GM12801 (cell line): ENCODE data around the gene SH3BP5L.

Experiments
- TF ChIP-seq, protein P1 (sequence below): IDR thresholded peaks from one replicate; pipeline ENCODE4 v1.5.1; 2011; ENCODE audit warnings: control low read depth; ENCODE audit not compliant: insufficient read length; ENCODE audit errors: extremely low read depth

Gene SH3BP5L

DNA sequence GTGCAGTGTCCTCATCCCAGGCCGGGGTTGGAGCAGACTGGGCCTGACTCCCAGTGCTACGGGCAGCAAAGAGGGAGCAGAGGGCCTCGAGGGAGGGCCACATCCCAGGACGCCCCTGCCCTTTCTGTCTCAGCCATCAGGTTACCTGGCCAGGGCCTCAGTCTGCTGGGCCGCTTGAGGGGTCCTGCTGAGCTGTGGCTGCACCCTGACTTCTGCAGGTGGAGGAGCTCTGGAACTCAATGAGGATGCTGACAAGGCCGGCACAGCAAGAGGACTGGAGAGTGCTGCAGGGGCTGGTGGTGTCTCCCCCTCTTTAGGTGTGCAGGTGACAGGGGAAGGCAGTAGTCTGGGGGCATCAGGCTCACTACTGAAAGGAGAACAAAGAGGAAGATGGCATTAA, 29.9 kb upstream of the SH3BP5L start:
- TF ChIP-seq, protein P1, sequence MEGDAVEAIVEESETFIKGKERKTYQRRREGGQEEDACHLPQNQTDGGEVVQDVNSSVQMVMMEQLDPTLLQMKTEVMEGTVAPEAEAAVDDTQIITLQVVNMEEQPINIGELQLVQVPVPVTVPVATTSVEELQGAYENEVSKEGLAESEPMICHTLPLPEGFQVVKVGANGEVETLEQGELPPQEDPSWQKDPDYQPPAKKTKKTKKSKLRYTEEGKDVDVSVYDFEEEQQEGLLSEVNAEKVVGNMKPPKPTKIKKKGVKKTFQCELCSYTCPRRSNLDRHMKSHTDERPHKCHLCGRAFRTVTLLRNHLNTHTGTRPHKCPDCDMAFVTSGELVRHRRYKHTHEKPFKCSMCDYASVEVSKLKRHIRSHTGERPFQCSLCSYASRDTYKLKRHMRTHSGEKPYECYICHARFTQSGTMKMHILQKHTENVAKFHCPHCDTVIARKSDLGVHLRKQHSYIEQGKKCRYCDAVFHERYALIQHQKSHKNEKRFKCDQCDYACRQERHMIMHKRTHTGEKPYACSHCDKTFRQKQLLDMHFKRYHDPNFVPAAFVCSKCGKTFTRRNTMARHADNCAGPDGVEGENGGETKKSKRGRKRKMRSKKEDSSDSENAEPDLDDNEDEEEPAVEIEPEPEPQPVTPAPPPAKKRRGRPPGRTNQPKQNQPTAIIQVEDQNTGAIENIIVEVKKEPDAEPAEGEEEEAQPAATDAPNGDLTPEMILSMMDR = no peak

DNA sequence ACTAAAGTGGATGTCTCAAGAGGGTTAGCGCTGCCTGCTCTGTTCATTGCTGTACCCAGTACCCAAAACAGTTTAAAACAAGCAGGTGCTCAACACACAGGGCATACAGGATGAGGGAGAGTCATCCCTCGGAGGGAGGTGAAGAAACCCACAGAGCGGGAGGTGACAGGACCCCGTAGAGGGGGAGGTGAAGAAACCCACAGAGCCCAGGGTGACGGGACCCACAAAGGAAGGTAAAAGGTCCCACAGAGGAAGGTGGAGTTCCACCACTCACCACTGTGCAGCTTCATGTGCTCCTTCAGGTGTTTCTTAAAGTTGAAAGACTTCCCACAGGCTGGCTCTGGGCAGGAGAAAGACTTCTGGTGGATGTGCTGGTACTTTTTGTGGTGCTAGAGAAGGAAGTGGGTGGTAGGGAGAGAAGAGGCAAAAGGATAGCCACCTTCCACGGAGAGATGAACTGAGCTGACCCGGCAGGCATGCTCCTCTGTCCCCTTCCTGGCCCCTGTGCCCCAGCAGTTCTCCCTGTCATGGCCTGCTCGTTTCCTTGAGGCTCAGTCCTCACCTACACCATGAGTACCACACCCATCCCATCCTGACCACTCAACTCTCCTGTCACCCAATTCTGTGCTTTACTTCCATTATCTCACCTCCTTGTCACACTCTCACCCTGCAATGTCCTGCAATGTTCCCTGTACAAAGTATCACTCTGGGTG, 28.1 kb upstream of the SH3BP5L start:
- TF ChIP-seq, protein P1 = no peak

DNA sequence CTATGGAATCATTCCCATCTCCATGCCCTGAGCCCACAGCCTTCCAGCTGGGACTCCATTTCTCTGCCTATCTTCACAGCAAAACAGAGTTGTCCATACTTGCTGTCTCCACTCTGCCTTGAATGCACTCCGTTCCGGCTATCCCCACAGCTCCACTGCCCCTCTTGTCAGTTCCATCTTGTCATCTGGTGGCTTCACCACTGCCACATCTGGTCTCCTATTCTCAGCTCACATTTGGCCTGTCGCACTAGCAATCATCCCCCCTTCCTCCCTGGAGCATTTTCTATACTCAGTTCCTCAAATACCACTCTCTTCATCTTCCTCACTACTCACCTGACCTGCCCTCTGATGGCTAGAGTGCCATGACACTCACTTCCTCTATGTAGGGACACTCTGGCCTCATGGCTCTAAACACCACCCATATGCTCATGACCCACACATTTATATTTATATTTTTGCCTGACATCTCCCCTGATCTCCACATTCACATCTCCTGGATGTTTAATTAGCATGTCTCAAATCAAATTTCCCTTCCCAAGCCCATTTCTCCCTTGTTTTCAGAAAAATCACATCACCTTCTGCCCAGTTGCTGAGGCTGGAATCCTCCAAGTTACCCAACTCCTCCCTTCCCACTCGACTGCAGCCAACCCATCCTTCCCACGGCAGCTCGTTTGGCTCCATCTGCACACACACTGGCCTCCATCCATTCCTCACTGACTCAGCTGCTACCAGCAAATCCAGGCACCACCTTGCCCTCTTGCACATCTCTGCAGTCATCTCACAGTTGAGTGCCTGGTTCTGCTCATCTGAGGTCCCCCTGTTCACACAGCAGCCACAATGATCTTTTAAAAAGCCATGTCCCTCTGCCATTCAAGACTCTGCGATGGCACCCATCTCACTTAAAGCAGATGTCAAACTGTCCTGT, 27.0 kb upstream of the SH3BP5L start:
- TF ChIP-seq, protein P1 = no peak

- TF ChIP-seq, protein P1 = no peak
These were observed 25.7 kb upstream of the SH3BP5L start for GRCh38 chr1:248851390-248851789.

GRCh38 chr1:248850536-248851251, 25.0 kb upstream of the SH3BP5L start:
- TF ChIP-seq, protein P1 = no peak

GRCh38 chr1:248850124-248850523, 24.4 kb upstream of the SH3BP5L start:
- TF ChIP-seq, protein P1 = no peak

GRCh38 chr1:248849637-248850036, 23.9 kb upstream of the SH3BP5L start:
- TF ChIP-seq, protein P1 = no peak
